ENCODE results near the gene MPZL1.

DNA sequence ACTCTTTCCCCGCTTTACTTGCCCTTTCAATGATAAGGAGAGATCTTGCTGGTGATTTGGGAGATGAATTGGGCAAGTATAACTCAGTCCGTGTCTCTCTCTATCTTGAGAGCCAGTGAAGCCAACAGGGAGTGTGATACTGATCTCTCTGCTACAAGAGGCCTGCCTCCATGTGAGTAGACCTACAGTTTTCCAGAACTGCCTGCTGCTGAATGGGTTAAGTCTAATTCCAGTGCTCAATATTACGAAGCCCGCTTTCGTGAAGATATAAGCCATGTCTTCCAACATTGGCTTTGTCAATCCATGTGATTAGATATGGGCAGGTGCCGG, 99.5 kb downstream of the MPZL1 start:
- TF ChIP-seq POLR2A (IDR thresholded peaks at IDR 0.05) (no peak), CTCF (IDR thresholded peaks at IDR 0.05) (no peak)

Data from uterus (tissue), 2 donors.